HG02610 (cell line): ENCODE measurements around the gene NPY1R.

Experiments used
- ATAC-seq: cut with Tn5 transposase; IDR thresholded peaks from one replicate; pipeline ENCODE4 v1.9.1; 2021; ENCODE audit warnings: mild to moderate bottlenecking, moderate library complexity; ENCODE audit not compliant: unreplicated experiment

The NPY1R gene

DNA sequence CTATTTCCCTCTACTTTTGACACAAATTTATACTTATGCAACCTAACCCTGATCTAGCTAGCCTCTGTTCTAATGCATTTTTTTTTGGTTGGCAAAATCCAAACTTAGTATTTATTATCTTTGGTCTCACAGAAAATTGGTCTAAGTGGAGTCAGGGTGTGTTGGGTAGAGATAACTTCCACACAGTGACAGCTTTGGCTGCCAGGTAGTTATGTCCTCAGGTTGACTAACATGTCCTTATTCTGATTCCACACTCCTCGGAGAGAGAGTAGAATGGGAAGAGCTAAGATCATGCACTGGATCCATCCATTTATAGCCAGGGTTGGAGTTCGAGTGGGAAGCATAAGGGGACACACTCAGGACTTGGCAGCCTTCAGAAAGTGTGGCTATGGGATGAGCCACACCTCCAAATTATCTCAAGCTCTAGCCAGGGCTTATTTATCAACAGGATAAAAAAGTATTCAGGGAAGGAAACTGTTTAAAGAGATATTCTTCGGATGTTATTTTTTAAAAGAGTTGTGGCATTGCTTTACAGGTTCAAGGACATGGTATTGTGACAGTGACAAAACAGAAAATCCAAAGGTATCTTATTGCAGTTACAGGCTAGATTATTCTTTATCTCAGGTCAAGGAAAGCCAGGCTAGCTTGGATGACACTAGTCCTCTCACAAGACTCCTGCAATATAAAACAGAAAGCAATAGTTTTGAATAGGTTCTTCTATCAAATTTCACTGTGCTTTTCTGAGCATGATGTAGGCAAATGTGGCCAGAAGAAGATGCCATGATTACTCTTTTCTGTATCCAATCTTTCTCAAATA is 51.5 kb downstream of the NPY1R start:
- ATAC-seq: no peak

DNA sequence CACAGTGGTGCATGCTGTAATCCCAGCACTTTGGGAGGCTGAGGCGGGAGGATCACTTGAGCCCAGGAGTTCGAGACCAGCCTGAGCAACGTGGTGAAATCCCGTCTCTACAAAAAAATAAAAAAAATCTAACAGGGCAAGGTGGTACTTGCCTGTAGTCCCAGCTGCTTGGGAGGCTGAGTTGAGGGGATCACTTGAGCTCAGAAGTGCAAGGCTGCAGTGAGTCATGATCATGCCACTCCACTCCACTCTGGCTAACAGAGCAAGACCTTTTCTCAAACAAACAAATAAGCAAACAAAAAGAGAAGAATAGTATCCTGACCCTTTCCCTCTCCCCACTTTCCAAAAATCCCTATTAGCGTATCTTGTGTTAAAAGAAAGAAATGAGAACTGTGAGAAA is 52.7 kb downstream of the NPY1R start:
- ATAC-seq: no peak

DNA sequence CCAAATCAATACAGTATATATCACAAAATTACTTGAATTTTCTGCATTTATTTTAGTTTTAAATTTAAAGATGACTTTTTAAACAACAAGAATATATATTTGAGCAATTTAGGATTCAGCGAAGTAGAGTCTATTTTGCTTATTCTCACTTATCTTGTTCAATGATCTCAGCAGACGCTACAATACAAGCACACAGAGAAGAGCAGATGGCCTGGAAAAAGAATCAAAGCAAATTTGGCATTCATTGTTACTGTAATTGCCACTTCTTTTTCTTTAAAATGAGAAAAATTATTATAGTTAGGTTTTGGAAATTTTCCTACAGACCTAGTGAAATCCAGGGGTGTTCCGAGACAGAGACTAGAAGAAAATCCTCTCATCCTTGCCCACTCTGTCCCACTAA is 57.5 kb downstream of the NPY1R start:
- ATAC-seq: no peak
